BJ (cell line): ENCODE results near the gene FANK1. TPM values are rescaled to one million over a fixed set of nuclear protein-coding genes. Genes with fewer than 3 reads are reported as not detected.

ENCODE experiments used
- CTCF ChIA-PET: fragments of 350-600 bp; formaldehyde crosslinking; extraction: SDS; loops from one replicate; lab custom pipeline; 2021; ENCODE audit warnings: antibody characterized with exemption, inconsistent platforms; lab: Yijun Ruan, JAX
- POLR2A ChIA-PET: fragments of 300-600 bp; sonication (Branson Sonifier 250); formaldehyde crosslinking; extraction: SDS; loops from one replicate; lab custom pipeline; 2021; ENCODE audit warnings: antibody characterized with exemption; lab: Charles Lee
- DNase-seq: peaks from one replicate; pipeline ENCODE4 v3.0.0-alpha.2; 2011; ENCODE audit warnings: low read depth
- H3K27me3 ChIP-seq: 2 replicates; pipeline ENCODE4 v1.6.0; 2011; ENCODE audit warnings: low read length; ENCODE audit not compliant: control insufficient read depth, insufficient read depth
- H3K36me3 ChIP-seq: 2 replicates; pipeline ENCODE4 v1.5.1; 2011; ENCODE audit warnings: low read length; ENCODE audit not compliant: control insufficient read depth, insufficient read depth
- H3K4me3 ChIP-seq: 2 replicates; pipeline ENCODE4 v1.5.1; 2011; ENCODE audit warnings: low read depth, mild to moderate bottlenecking, control low read depth, low read length
- polyA plus RNA-seq: library from polyadenylated mRNA; depleted of rRNA; stranded (reverse); fragments of >200 nt; gene quantifications from 2 replicates; pipeline ENCODE4 v1.2.3, GENCODE V29; 2011
- TF ChIP-seq, protein P1 (sequence below): IDR thresholded peaks from 2 replicates; pipeline ENCODE4 v1.5.1; 2011; ENCODE audit warnings: low read depth, mild to moderate bottlenecking, control low read depth, inconsistent platforms, low read length, moderate library complexity; ENCODE audit not compliant: insufficient read depth

The FANK1 gene
- polyA plus RNA-seq, 1 experiment: 1.8 TPM

GRCh38 chr10:125989791-125990190 is 93.4 kb downstream of the FANK1 start:
- ChIA-PET POLR2A (no interaction called here), CTCF (no interaction called here)
- no peaks in the 10 kb centered on the region for H3K36me3 ChIP-seq
- DNase-seq: no peak
- H3K27me3 ChIP-seq: no peaks in the 10 kb centered on the region
- TF ChIP-seq, protein P1, sequence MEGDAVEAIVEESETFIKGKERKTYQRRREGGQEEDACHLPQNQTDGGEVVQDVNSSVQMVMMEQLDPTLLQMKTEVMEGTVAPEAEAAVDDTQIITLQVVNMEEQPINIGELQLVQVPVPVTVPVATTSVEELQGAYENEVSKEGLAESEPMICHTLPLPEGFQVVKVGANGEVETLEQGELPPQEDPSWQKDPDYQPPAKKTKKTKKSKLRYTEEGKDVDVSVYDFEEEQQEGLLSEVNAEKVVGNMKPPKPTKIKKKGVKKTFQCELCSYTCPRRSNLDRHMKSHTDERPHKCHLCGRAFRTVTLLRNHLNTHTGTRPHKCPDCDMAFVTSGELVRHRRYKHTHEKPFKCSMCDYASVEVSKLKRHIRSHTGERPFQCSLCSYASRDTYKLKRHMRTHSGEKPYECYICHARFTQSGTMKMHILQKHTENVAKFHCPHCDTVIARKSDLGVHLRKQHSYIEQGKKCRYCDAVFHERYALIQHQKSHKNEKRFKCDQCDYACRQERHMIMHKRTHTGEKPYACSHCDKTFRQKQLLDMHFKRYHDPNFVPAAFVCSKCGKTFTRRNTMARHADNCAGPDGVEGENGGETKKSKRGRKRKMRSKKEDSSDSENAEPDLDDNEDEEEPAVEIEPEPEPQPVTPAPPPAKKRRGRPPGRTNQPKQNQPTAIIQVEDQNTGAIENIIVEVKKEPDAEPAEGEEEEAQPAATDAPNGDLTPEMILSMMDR: no peak
- H3K4me3 ChIP-seq: no peak overlapping the region

DNA sequence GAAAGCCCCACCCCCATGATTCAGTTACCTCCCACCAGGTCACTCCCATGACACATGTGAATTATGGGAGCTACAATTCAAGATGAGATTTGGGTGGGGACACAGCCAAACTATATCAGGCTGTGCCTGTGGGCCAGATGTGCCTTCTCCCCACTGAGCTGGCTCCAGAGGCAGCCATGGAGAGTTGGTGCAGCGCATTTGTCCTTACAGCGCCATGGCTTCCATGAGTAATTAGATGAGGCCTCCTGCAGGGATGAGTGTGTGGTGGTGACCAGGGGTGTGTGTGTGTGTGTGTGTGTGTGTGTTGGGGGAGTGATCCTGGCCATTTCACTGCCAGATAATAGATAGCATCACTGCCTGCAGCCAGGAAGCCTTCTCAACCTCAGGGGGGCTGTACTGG is 94.6 kb downstream of the FANK1 start:
- H3K4me3 ChIP-seq: no peak overlapping the region
- no peaks in the 10 kb centered on the region; the same call in 1 of the 2 replicates for H3K27me3 ChIP-seq
- TF ChIP-seq, protein P1: no peak
- ChIA-PET POLR2A (no interaction called here), CTCF (no interaction called here)
- no peak for DNase-seq
- H3K36me3 ChIP-seq: no peaks in the 10 kb centered on the region

GRCh38 chr10:125991392-125991791 is 95.0 kb downstream of the FANK1 start:
- no peak overlapping the region for H3K4me3 ChIP-seq
- POLR2A ChIA-PET: no interaction called here
- CTCF ChIA-PET: no interaction called here
- H3K27me3 ChIP-seq: no peaks in the 10 kb centered on the region; the same call in 1 of the 2 replicates
- no peaks in the 10 kb centered on the region for H3K36me3 ChIP-seq
- TF ChIP-seq, protein P1: no peak
- no peak for DNase-seq

DNA sequence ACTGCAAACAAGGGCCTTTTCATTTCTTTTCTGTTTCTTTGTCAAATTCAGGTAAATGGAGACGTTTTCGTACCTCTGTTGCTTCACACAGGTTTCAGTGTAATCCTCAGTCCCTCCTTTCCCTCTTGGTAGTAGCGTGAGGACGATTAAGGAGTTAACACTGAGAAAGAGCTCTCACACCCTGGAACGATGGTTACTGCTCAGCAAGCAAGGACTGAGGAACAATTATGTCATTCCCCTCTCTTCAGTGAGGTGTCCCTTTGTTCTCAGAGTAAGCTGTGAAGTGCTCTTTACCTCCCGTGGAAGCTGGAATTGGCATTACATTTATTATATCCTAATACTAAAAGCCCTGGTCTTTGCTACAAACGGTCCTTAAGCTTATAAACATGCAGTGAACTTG is 95.9 kb downstream of the FANK1 start:
- Histone ChIP-seq H3K36me3 (no peaks in the 10 kb centered on the region), H3K27me3 (peaks cover under 1% of the 10 kb centered on the region), H3K4me3 (no peak overlapping the region)
- POLR2A ChIA-PET: no interaction called here
- TF ChIP-seq, protein P1: no peak
- DNase-seq: no peak
- CTCF ChIA-PET: interaction anchor here (0.9 kb wide), 1 partner anchor 10 kb away, joined by 5 read pairs; no protein-coding TSS in a partner anchor

DNA sequence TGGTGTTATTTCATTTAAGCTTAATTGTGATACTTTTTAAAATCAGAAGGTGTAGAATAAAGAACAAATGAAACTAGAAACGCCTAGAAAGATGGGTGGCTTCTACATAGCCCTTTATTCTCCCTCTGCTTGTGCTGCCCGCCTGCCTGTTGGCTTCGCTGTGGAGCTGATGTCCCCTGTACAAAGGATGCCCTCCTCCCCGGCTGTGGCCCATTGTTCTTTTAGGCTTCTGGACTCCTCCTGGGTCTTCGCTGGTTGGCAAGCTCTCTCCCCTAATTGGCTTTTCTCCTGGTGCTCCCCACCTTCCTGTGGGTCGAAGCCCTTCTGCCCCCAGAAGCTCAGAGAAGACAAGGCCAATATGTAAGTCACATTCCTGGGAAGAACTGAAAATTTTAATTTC is 98.2 kb downstream of the FANK1 start:
- Histone ChIP-seq H3K4me3 (no peak overlapping the region), H3K27me3 (peaks cover 3% of the 10 kb centered on the region), H3K36me3 (no peaks in the 10 kb centered on the region)
- ChIA-PET POLR2A (interaction anchor here (0.6 kb wide), 1 partner anchor 131 kb away, joined by 10 read pairs; no protein-coding TSS in a partner anchor), CTCF (interaction anchor here (1.6 kb wide), 1 partner anchor 11 kb away, joined by 6 read pairs; no protein-coding TSS in a partner anchor)
- DNase-seq: no peak
- TF ChIP-seq, protein P1: no peak
